Measurements from ENCODE around the gene SLC22A13.
"Not testable (repeated sequence)": the region's sequence is repeated elsewhere in the genome, so short reads cannot be mapped to it uniquely, and the experiment has no call there.

SLC22A13 gene
- 0.35 to 1.0 reads per million in 2 donors for total RNA-seq

- DNase-seq: no peak
Measured at GRCh38 chr3:38265604-38266307, at the start of gene SLC22A13. Gene SLC22A13 (plus strand): TSS chr3:38265812. CDS start chr3:38265861, 49 bp downstream.

GRCh38 chr3:38219609-38220197 is 45.9 kb upstream of the SLC22A13 start:
- no peak for DNase-seq

GRCh38 chr3:38221005-38221404 is 44.6 kb upstream of the SLC22A13 start:
- DNase-seq: no peak

GRCh38 chr3:38222032-38222634 is 43.5 kb upstream of the SLC22A13 start:
- no peak for DNase-seq

GRCh38 chr3:38224357-38224756 is 41.3 kb upstream of the SLC22A13 start:
- no peak for DNase-seq

GRCh38 chr3:38226273-38226672 is 39.3 kb upstream of the SLC22A13 start:
- no peak for DNase-seq

GRCh38 chr3:38227989-38228388 is 37.6 kb upstream of the SLC22A13 start:
- no peak for DNase-seq

- no peak for DNase-seq
Measured at GRCh38 chr3:38229036-38229435, 36.6 kb upstream of the SLC22A13 start.

- DNase-seq: no peak
Measured at GRCh38 chr3:38232701-38233100, 32.9 kb upstream of the SLC22A13 start.

GRCh38 chr3:38235466-38235865 is 30.1 kb upstream of the SLC22A13 start:
- no peak for DNase-seq

- no peak for DNase-seq
Measured at GRCh38 chr3:38238416-38239008, 27.1 kb upstream of the SLC22A13 start.

GRCh38 chr3:38242812-38243211 is 22.8 kb upstream of the SLC22A13 start:
- DNase-seq: not testable (repeated sequence)

- DNase-seq: no peak
Measured at GRCh38 chr3:38245930-38246329, 19.7 kb upstream of the SLC22A13 start.

GRCh38 chr3:38247366-38248035 is 18.1 kb upstream of the SLC22A13 start:
- DNase-seq: no peak

- DNase-seq: no peak
Measured at GRCh38 chr3:38250198-38250597, 15.4 kb upstream of the SLC22A13 start.

GRCh38 chr3:38251197-38251596 is 14.4 kb upstream of the SLC22A13 start:
- no peak for DNase-seq

- DNase-seq: no peak
Measured at GRCh38 chr3:38253704-38254103, 11.9 kb upstream of the SLC22A13 start.

- DNase-seq: no peak
Measured at GRCh38 chr3:38254872-38255271, 10.7 kb upstream of the SLC22A13 start.

GRCh38 chr3:38255627-38256026 is 10.0 kb upstream of the SLC22A13 start:
- DNase-seq: no peak

- no peak for DNase-seq
Measured at GRCh38 chr3:38257583-38257982, 8.0 kb upstream of the SLC22A13 start.

- DNase-seq: no peak
Measured at GRCh38 chr3:38260474-38260873, 5.1 kb upstream of the SLC22A13 start.

- DNase-seq: no peak
Measured at GRCh38 chr3:38264353-38264771, 1.2 kb upstream of the SLC22A13 start.

GRCh38 chr3:38264779-38265178 is 833 bp upstream of the SLC22A13 start:
- no peak for DNase-seq

All from activated gamma-delta T cell (primary cell).